AG09319 (cell line): ENCODE results near the gene BLM.

Experiments used
- DNase-seq: peaks from one replicate; pipeline ENCODE4 v3.0.0-alpha.2; 2010; ENCODE audit warnings: low read depth; ENCODE audit errors: extremely low read depth
- TF ChIP-seq, protein P1 (sequence below): IDR thresholded peaks from 2 replicates; pipeline ENCODE4 v1.5.1; 2011; ENCODE audit warnings: low read depth, mild to moderate bottlenecking, inconsistent platforms, low read length, moderate library complexity

The BLM gene

DNA sequence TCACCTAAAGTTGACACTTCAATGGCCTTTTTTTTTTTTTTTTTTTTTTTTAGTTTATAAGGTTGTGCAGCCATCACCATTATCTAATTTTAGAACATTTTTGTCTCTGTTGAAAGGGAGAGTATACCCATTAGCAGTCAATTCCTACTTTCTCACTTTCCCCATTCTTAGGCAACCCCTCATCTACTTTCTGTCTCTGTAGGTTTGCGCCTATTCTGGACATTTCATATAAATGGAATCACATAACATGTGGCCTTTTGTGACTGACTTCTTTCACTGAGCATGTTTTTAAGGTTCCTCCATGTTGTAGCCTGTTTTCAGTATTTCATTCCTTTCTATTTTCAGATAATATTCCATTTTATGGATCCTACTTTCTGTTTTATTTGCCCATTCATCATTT, 56.3 kb downstream of the BLM start:
- TF ChIP-seq, protein P1, sequence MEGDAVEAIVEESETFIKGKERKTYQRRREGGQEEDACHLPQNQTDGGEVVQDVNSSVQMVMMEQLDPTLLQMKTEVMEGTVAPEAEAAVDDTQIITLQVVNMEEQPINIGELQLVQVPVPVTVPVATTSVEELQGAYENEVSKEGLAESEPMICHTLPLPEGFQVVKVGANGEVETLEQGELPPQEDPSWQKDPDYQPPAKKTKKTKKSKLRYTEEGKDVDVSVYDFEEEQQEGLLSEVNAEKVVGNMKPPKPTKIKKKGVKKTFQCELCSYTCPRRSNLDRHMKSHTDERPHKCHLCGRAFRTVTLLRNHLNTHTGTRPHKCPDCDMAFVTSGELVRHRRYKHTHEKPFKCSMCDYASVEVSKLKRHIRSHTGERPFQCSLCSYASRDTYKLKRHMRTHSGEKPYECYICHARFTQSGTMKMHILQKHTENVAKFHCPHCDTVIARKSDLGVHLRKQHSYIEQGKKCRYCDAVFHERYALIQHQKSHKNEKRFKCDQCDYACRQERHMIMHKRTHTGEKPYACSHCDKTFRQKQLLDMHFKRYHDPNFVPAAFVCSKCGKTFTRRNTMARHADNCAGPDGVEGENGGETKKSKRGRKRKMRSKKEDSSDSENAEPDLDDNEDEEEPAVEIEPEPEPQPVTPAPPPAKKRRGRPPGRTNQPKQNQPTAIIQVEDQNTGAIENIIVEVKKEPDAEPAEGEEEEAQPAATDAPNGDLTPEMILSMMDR = no peak
- no peak for DNase-seq

DNA sequence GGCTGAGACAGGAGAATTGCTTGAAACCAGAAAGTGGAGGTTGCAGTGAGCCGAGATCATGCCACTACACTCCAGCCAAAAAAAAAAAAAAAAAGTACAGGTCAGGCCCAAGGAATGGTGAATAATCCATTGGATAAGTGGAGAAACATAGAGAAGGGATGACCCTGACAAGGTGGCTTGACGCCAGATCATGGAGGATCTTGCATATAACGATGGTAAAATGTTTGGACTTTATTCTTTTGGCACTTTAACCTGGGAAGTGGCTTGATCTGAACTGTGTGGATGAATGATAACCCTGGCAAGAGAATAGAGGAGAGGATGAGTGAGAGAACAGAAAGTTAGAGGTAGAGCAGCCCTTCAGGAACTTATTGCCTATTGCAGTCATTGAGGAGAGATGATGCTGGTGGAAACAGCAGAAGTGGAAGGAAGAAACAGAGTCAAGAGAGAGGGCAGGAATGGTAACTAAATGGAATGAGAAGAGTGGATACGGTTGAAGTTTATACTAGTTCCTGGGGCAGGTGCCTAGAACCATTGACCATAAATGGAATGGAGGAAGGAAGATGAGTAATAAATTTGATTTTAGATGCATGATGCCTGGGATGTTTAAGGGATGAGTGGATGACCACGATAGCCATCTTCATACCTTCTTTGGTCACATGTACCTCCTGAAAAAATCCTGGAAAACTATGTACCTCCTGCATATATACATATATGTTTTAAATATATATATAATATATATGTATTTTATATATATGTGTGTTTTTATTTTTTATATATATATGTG, 57.8 kb downstream of the BLM start:
- TF ChIP-seq, protein P1 = no peak
- DNase-seq = no peak

DNA sequence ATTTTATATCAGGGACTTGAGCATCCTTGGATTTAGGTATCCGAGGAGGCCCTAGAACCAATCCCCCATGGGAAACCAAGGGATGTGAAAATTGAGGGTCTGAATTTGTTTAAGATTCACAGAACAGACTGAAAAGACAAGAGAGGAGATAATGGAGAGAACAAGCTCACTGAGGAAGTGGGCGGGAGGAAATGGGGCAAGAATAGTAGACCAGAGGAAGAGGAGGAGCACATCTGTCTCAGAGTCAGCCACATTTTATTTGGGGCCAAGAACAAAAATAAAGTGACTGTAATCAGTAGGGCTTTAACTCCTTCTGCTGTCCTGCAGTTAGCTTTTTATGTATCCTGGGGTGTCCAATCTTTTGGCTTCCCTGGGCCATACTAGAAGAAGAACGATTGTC, 63.8 kb downstream of the BLM start:
- no peak for DNase-seq
- TF ChIP-seq, protein P1 = no peak

DNA sequence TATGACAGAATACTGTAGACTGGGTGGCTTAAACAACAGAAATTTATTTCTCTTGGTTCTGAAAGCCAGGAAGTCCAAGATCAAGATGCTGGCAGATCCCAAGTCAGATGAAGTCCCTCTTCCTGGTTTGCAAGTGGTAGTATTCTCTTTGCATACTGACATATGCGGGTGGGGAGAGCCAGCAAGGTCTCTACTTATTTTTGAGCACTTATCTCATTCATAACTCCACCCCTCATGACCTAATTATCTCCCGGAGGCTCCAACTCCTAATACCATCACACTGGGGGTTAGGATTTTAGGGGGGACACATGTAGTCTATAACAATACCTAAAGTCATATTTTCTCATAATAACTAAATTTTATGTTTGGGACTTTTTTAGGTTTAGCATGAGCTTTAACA, 65.3 kb downstream of the BLM start:
- DNase-seq = no peak
- TF ChIP-seq, protein P1 = no peak

DNA sequence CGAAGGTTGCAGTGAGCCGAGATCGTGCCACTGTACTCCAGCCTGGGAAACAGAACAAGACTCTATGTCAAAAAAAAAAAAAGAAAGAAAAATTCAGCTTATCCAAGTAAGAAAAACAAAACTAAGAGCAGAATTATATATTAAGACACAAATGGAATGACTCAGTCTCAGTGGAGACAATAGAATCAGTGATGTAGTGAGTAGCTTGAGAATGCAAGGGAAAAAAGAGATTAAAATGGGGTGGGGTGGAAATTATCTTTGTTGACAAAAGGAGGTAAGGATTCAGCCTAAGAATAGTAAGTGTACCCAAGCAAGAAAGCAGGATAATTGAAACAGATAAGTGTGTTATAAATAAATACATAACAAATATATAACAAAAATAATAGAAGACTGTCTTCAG, 70.7 kb downstream of the BLM start:
- TF ChIP-seq, protein P1 = no peak
- DNase-seq = no peak

DNA sequence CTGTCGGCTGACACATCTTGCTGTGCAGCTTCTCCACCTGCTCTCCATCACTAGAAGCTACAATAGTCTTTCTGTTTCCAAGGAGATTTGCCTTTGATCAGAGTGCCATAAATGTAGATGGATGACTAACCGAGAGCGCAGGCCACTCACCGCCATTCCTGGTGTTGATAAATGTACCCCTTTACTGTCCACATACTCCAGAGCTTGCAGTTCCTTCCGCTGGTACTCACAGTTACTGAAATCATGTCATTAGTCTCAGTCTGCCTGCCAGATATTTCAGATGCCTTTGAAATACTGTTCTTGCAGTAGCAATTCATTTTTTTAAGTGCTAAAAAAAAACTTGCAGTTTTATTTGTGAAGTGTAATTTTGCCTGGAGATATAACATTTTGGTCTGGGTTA, 72.3 kb downstream of the BLM start:
- DNase-seq = no peak
- TF ChIP-seq, protein P1 = no peak

DNA sequence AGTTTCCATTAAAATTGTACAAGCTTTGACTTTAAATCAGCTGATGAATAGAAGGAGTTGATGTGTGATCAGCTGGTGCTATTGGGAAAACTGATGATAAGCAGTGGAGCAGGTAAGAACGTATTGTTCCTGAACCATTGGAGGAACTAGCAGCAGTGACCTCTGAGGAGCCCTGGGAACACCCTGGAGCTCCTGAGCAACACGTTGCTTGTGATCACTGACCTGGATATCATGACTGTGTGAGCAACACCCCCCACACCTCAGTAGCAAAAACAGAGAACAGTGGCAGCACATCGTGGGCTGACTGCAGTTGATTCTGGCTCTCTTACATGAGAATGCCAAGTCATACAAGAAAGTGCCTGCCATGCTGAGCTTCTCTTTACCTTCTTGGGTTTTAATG, 72.9 kb downstream of the BLM start:
- TF ChIP-seq, protein P1 = no peak
- DNase-seq = no peak
